Lung (tissue), 12 donors: ENCODE measurements around the gene KMT5C. TPM values are rescaled to one million over a fixed set of nuclear protein-coding genes. Genes with fewer than 3 reads are reported as not detected.

Experiments
- ATAC-seq: fragments of 200-7000 bp; cut with Tn5 transposase; one replicate; pipeline ENCODE4 v1.9.1; 2020; ENCODE audit warnings: moderate number of reproducible peaks; ENCODE audit not compliant: insufficient read depth, low FRiP score
- DNase-seq, 3 donors: peaks; one replicate each; pipeline ENCODE4 v3.0.0-alpha.2; 2013 to 2017
- H3K27ac ChIP-seq, 2 donors: one replicate each; pipeline ENCODE4 v1.5.1; 2013; ENCODE audit warnings: mild to moderate bottlenecking in 2 of 2, moderate library complexity in 2 of 2, control low read depth in 1 of 2, inconsistent platforms in 1 of 2, low read depth in 1 of 2, low read length in 1 of 2
- H3K27me3 ChIP-seq, 3 donors: one replicate each; pipeline ENCODE4 v1.5.1; 2013; ENCODE audit warnings: low read length in 2 of 3; ENCODE audit not compliant: control insufficient read depth in 3 of 3, insufficient read depth in 3 of 3
- H3K36me3 ChIP-seq, 4 donors: one replicate each; pipeline ENCODE4 v1.5.1; 2013; ENCODE audit warnings: low read length in 4 of 4, mild to moderate bottlenecking in 1 of 4, moderate library complexity in 1 of 4; ENCODE audit not compliant: control insufficient read depth in 4 of 4, insufficient read depth in 4 of 4
- H3K4me1 ChIP-seq, 5 donors: one replicate each; pipeline ENCODE4 v1.5.1; 2013; ENCODE audit warnings: low read length in 5 of 5, mild to moderate bottlenecking in 2 of 5, moderate library complexity in 1 of 5; ENCODE audit not compliant: control insufficient read depth in 5 of 5, insufficient read depth in 5 of 5
- H3K4me3 ChIP-seq: one replicate; pipeline ENCODE4 v1.5.1; 2013; ENCODE audit warnings: mild to moderate bottlenecking, control low read depth, moderate library complexity
- H3K9ac ChIP-seq, 2 donors: one replicate each; pipeline ENCODE4 v1.5.1; 2013; ENCODE audit warnings: low read length in 2 of 2, control low read depth in 1 of 2; ENCODE audit not compliant: insufficient read depth in 1 of 2
- H3K9me3 ChIP-seq, 4 donors: one replicate each; pipeline ENCODE4 v1.5.1; 2013; ENCODE audit warnings: low read length in 3 of 4, mild to moderate bottlenecking in 1 of 4, moderate library complexity in 1 of 4; ENCODE audit not compliant: control insufficient read depth in 4 of 4, insufficient read depth in 3 of 4
- WGBS, 2 donors: extraction: QIAGEN DNeasy Blood & Tissue Kit; methylation state at CpG; one replicate each; pipeline ENCODE4 v1.1.7; 2013; 5-methylcytosine and 5-hydroxymethylcytosine counted together
- polyA plus RNA-seq, 2 donors: library from polyadenylated mRNA; stranded (reverse); fragments of 200-250 nt; gene quantifications; one replicate each; pipeline ENCODE4 v1.2.1, GENCODE V29; 2013
- total RNA-seq, 2 donors: library from RNA; depleted of rRNA in 1 of 2; stranded (reverse); fragments of >200 nt in 1 of 2; gene quantifications; one replicate each; pipeline ENCODE4 v1.2.1, GENCODE V29; 2014 to 2021
- TF ChIP-seq, protein P1 (sequence below): IDR thresholded peaks from 2 replicates; pipeline ENCODE4 v1.5.1; 2012; ENCODE audit warnings: mild to moderate bottlenecking; ENCODE audit errors: control extremely low read depth, extremely low read depth
- donor health status: control.
- donor health status: control.
- donor health status: Bipolar disorder and iron deficiency.
- donor health status: healthy.
- donor health status: DM: yes; HTN: yes; CAD: no.

The KMT5C gene
- total and polyA plus RNA-seq, 4 donors = 6.7 to 16.5 (median 12.5) TPM

DNA sequence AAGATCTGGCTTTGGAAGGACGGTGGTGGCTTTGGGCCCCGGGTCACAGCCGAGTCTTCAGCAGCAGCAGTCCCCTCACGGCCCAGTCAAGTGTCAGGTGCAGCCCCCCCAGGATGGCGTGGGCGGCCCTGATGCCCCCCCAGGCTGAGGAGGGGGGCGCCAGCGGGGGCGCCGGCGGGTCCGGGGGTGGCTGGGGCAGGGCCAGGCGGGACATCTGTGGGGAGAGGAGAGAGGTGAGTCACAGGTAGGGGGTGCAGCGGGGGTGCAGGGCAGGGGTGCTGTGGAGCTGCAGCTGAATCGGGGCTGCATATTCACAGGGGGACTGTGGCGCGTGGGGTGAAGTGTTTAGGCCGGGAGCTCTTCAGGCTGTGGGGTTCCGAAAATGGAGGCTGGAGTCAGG lies 26.3 kb downstream of the KMT5C start:
- H3K4me1 ChIP-seq = peaks cover 0 to 11% (median 0%) of the 10 kb centered on the region in 5 donors
- no peak overlapping the region for H3K9ac ChIP-seq
- H3K4me3 ChIP-seq = no peak overlapping the region
- TF ChIP-seq, protein P1, sequence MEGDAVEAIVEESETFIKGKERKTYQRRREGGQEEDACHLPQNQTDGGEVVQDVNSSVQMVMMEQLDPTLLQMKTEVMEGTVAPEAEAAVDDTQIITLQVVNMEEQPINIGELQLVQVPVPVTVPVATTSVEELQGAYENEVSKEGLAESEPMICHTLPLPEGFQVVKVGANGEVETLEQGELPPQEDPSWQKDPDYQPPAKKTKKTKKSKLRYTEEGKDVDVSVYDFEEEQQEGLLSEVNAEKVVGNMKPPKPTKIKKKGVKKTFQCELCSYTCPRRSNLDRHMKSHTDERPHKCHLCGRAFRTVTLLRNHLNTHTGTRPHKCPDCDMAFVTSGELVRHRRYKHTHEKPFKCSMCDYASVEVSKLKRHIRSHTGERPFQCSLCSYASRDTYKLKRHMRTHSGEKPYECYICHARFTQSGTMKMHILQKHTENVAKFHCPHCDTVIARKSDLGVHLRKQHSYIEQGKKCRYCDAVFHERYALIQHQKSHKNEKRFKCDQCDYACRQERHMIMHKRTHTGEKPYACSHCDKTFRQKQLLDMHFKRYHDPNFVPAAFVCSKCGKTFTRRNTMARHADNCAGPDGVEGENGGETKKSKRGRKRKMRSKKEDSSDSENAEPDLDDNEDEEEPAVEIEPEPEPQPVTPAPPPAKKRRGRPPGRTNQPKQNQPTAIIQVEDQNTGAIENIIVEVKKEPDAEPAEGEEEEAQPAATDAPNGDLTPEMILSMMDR = no peak
- no peaks in the 10 kb centered on the region for H3K36me3 ChIP-seq
- WGBS, 2 donors = 71 to 75% methylated on average over 16 to 19 of the region's 19 CpGs
- no peak overlapping the region for H3K27ac ChIP-seq
- ATAC-seq (no peak), DNase-seq (no peak)
- peaks cover 0 to 3% (median 0%) of the 10 kb centered on the region in 4 donors for H3K9me3 ChIP-seq
- H3K27me3 ChIP-seq = peaks cover 0 to 22% (median 6%) of the 10 kb centered on the region in 3 donors

DNA sequence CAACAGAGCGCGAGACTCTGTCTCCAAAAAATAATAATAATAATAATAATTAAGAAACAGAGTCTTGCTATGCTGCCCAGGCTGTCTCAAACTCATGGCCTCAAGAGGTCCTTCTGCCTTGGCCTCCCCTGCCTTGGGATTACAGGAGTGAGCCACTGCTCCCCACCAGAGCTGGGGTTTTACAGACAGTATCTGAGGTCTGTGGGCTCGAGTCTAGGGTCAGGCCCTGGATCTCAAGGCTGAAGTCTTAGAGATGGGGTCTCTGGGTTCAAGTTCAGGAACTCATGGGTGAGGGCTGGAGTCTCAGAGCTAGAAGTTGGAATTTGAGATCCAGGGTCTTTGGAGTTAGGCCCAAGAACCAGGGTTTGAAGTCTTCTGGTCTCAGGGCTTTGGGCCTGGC lies 27.1 kb downstream of the KMT5C start:
- 59 to 75% methylated on average over 3 of the region's 3 CpGs for WGBS, 2 donors
- TF ChIP-seq, protein P1 = no peak
- DNase-seq = no peak
- H3K27me3 ChIP-seq = peaks cover 0 to 25% (median 8%) of the 10 kb centered on the region in 3 donors
- H3K27ac ChIP-seq = no peak overlapping the region
- no peak for ATAC-seq
- H3K4me1 ChIP-seq = peaks cover 0 to 11% (median 0%) of the 10 kb centered on the region in 5 donors
- peaks cover 0 to 4% (median 0%) of the 10 kb centered on the region in 4 donors for H3K9me3 ChIP-seq
- no peak overlapping the region for H3K9ac ChIP-seq
- no peaks in the 10 kb centered on the region for H3K36me3 ChIP-seq
- no peak overlapping the region for H3K4me3 ChIP-seq

DNA sequence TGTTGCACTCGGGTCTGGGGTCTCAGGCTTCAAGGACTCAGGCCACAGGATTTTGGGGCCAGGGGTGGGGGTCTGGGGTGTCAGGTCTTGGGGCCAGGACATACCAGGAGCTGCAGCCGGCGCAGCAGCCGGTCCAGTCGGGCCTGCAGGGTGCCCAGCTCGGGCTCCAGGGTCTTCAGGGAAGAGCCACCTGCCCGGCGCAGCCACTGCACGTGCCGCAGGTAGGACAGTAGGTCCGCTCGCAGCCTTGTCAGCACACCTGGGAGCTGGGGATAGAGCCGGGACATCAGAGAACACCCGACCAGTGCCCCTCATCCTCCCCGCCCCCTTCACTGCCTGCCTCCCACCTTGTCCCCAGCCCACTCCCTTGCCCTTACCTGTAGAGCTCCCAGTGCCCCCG lies 28.4 kb downstream of the KMT5C start:
- Histone ChIP-seq H3K9ac (no peak overlapping the region), H3K36me3 (no peaks in the 10 kb centered on the region), H3K27me3 (peaks cover 4 to 31% (median 11%) of the 10 kb centered on the region in 3 donors), H3K4me3 (no peak overlapping the region), H3K9me3 (peaks cover 0 to 4% (median 0%) of the 10 kb centered on the region in 4 donors), H3K4me1 (peaks cover 0 to 11% (median 6%) of the 10 kb centered on the region in 5 donors), H3K27ac (no peak overlapping the region)
- ATAC-seq (no peak), DNase-seq (no peak)
- WGBS, 2 donors = 89 to 90% methylated on average over 16 of the region's 16 CpGs
- TF ChIP-seq, protein P1 = no peak
